Kidney epithelial cell (primary cell): ENCODE results near the gene C4BPA. TPM values are rescaled to one million over a fixed set of nuclear protein-coding genes. Genes with fewer than 3 reads are reported as not detected.

Source experiments
- DNase-seq: peaks from one replicate; pipeline ENCODE4 v3.0.0-alpha.2; 2010; ENCODE audit warnings: low read depth
- H3K27me3 ChIP-seq: 2 replicates; pipeline ENCODE4 v1.6.0; 2011; ENCODE audit warnings: low read length; ENCODE audit not compliant: control insufficient read depth, insufficient read depth
- H3K36me3 ChIP-seq: 2 replicates; pipeline ENCODE4 v1.5.1; 2011; ENCODE audit warnings: low read length; ENCODE audit not compliant: control insufficient read depth, insufficient read depth
- H3K4me3 ChIP-seq: 2 replicates; pipeline ENCODE4 v1.5.1; 2011; ENCODE audit warnings: low read depth, mild to moderate bottlenecking, control low read depth, low read length
- total RNA-seq: library from RNA; depleted of rRNA; stranded (reverse); fragments of >200 nt; gene quantifications from 2 replicates; pipeline ENCODE4 v1.2.3, GENCODE V29; 2015
- TF ChIP-seq, protein P1 (sequence below): IDR thresholded peaks from 2 replicates; pipeline ENCODE4 v1.5.1; 2011; ENCODE audit warnings: mild to moderate bottlenecking, moderate library complexity, low read length, control low read depth, inconsistent platforms; ENCODE audit not compliant: insufficient read depth, poor library complexity, severe bottlenecking

Gene C4BPA
- total RNA-seq, 1 donor from 2014 or later = not detected

DNA sequence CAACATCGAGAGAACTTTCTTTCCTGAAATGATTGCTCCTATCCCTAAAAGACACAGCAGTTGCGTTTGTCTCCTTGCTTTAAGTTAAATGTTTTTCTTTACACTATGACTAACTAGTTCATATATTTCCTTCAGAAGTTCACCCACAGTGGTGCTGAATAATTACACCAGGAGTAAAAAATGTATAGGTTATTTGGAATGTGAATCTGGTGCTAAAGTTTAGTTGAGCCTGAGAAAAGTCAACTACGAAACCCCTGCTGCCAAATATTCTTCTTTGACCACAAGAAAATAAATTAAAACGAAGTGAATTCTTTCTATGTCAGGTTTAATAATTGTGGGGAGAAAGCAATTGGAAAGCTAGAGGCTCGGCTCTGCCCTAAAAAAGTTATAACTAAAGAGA lies 52.8 kb downstream of the C4BPA start:
- Histone ChIP-seq H3K4me3 (no peak overlapping the region), H3K36me3 (no peaks in the 10 kb centered on the region), H3K27me3 (no peaks in the 10 kb centered on the region)
- TF ChIP-seq, protein P1, sequence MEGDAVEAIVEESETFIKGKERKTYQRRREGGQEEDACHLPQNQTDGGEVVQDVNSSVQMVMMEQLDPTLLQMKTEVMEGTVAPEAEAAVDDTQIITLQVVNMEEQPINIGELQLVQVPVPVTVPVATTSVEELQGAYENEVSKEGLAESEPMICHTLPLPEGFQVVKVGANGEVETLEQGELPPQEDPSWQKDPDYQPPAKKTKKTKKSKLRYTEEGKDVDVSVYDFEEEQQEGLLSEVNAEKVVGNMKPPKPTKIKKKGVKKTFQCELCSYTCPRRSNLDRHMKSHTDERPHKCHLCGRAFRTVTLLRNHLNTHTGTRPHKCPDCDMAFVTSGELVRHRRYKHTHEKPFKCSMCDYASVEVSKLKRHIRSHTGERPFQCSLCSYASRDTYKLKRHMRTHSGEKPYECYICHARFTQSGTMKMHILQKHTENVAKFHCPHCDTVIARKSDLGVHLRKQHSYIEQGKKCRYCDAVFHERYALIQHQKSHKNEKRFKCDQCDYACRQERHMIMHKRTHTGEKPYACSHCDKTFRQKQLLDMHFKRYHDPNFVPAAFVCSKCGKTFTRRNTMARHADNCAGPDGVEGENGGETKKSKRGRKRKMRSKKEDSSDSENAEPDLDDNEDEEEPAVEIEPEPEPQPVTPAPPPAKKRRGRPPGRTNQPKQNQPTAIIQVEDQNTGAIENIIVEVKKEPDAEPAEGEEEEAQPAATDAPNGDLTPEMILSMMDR = no peak
- DNase-seq = no peak

DNA sequence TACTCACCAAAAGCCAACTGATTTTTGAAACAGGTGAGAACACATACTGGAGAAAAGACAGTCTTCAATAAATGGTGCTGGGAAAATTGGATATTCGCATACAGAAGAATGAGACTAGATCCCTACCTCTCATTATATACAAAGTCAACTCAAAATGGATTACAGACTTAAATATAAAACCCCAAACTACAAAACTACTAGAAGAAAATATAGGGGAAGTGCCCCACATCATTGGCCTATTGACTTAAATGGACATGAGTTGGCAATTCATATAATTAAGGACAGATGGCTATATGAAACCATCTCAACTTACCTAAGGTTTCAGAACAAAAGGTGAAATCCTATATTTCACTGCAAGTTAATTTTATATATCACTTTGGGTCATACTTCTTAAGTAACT lies 60.1 kb downstream of the C4BPA start:
- Histone ChIP-seq H3K36me3 (no peaks in the 10 kb centered on the region), H3K27me3 (no peaks in the 10 kb centered on the region), H3K4me3 (no peak overlapping the region)
- TF ChIP-seq, protein P1 = no peak
- DNase-seq = no peak

DNA sequence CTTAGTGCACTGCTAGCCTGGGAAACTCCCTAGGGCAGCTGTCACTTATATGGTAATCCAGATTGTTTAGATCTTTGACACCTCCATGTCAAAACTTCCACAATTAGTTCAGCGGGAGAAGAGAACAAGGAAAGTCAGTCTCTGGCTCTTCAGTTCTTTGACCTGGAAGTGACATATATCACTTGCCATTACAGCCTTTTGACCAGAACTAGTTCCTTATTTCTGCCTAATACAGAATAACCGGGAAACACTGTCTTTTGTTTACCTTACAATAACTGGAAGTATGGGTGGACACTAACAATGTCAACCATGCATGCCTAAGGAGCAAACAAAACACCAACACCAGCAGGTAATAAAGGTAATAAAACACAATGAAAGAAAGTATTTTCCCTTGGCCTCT lies 68.3 kb downstream of the C4BPA start:
- DNase-seq = no peak

DNA sequence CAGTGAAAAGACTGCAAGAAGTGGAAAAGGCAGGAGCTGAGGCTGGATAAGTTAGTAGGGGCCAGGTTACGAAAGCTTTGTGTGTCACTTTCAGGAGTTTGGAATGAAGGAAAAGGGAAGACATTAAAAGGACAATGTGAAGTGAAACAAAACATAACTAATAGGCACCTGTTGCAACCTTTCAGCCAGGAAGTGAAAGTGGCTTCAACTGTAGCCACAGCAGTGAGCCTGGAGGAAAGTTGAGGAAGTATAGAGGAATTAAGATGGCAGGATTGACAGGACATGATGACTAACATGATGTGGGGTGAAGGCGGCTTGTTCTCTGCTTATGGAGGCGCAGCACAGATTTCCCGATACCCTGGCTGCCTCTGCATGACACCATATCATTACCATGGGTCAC lies 68.9 kb downstream of the C4BPA start:
- Histone ChIP-seq H3K4me3 (no peak overlapping the region), H3K27me3 (no peaks in the 10 kb centered on the region), H3K36me3 (no peaks in the 10 kb centered on the region)
- TF ChIP-seq, protein P1 = no peak
- no peak for DNase-seq

More for the DNA sequence above, 68.3 kb downstream of the C4BPA start:
- no peaks in the 10 kb centered on the region for H3K27me3 ChIP-seq
- H3K36me3 ChIP-seq = no peaks in the 10 kb centered on the region
- TF ChIP-seq, protein P1 = no peak
- no peak overlapping the region for H3K4me3 ChIP-seq

GRCh38 chr1:207173396-207173795 lies 69.4 kb downstream of the C4BPA start:
- TF ChIP-seq, protein P1 = no peak
- Histone ChIP-seq H3K36me3 (no peaks in the 10 kb centered on the region), H3K4me3 (no peak overlapping the region), H3K27me3 (no peaks in the 10 kb centered on the region)
- no peak for DNase-seq

GRCh38 chr1:207174913-207175312 lies 70.9 kb downstream of the C4BPA start:
- no peaks in the 10 kb centered on the region for H3K27me3 ChIP-seq
- no peak overlapping the region for H3K4me3 ChIP-seq
- no peaks in the 10 kb centered on the region for H3K36me3 ChIP-seq
- DNase-seq = no peak
- TF ChIP-seq, protein P1 = no peak
